Measurements from ENCODE around the gene MRPS6.

MRPS6 gene

GRCh38 chr21:34174470-34174869 lies 101.1 kb downstream of the MRPS6 start:
- in situ Hi-C loops (cut with MboI; ENCODE audit: low sequenced_read_pairs), result no loop called here
- DNase-seq (ENCODE audit: low spot score in 2 of 2), result no peak
- Histone ChIP-seq H3K4me1 (peaks cover 4% of the 10 kb centered on the region), H3K36me3 (replicated peaks) (no peaks in the 10 kb centered on the region), H3K9me3 (no peaks in the 10 kb centered on the region), H3K27me3 (ENCODE audit: low read depth) (no peaks in the 10 kb centered on the region), H3K4me3 (no peak overlapping the region)

GRCh38 chr21:34176448-34176847 lies 103.1 kb downstream of the MRPS6 start:
- in situ Hi-C loops (cut with MboI; ENCODE audit: low sequenced_read_pairs), result no loop called here
- Histone ChIP-seq H3K36me3 (replicated peaks) (no peaks in the 10 kb centered on the region), H3K27me3 (ENCODE audit: low read depth) (no peaks in the 10 kb centered on the region), H3K4me1 (peaks cover 9% of the 10 kb centered on the region), H3K4me3 (no peak overlapping the region), H3K9me3 (no peaks in the 10 kb centered on the region)
- no peak for DNase-seq (ENCODE audit: low spot score in 2 of 2)

DNA sequence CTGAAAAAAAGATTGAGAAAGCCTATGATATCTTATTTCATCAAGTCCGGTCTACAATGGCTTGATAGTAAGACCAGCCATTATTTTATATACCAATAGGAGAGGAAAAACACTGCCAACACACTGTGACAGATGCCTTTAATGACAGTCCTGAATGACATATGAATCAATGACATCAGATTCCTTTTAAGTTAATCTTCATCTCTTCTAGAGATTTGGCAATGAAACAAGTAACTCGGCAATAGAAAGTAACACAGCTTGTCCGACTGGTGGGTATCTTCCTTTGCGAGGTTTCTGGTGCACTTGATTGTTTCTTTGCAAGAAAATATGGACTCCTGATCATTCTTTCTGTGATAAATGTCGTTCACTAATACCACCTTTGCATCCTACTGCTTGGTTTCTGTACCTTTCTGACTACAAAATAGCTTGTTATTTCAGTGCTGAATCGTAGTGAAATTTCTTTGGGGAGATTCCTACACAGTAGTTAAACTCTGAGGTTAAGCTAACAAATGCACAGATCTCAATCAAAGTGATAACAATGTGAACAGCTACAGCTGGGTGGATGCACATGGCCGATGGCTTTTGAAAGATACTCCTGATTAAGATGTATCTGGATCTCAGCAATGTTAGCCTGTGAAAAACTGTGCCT lies 104.7 kb downstream of the MRPS6 start:
- H3K9me3 ChIP-seq, result no peaks in the 10 kb centered on the region
- no peak overlapping the region for H3K4me3 ChIP-seq
- H3K27me3 ChIP-seq (ENCODE audit: low read depth), result no peaks in the 10 kb centered on the region
- in situ Hi-C loops (cut with MboI; ENCODE audit: low sequenced_read_pairs), result no loop called here
- H3K36me3 ChIP-seq (replicated peaks), result no peaks in the 10 kb centered on the region
- peaks cover 9% of the 10 kb centered on the region for H3K4me1 ChIP-seq
- no peak for DNase-seq (ENCODE audit: low spot score in 2 of 2)

GRCh38 chr21:34179204-34179935 lies 106.0 kb downstream of the MRPS6 start:
- no peak overlapping the region for H3K4me3 ChIP-seq
- H3K9me3 ChIP-seq, result no peaks in the 10 kb centered on the region
- H3K4me1 ChIP-seq, result peaks cover 9% of the 10 kb centered on the region
- in situ Hi-C loops (cut with MboI; ENCODE audit: low sequenced_read_pairs), result no loop called here
- H3K27me3 ChIP-seq (ENCODE audit: low read depth), result no peaks in the 10 kb centered on the region
- peak; percentile 11 to 36 for DNase-seq (ENCODE audit: low spot score in 2 of 2)
- no peaks in the 10 kb centered on the region for H3K36me3 ChIP-seq (replicated peaks)

- no peak for DNase-seq (ENCODE audit: low spot score in 2 of 2)
- H3K9me3 ChIP-seq, result no peaks in the 10 kb centered on the region
- no peaks in the 10 kb centered on the region for H3K27me3 ChIP-seq (ENCODE audit: low read depth)
- H3K4me3 ChIP-seq, result no peak overlapping the region
- in situ Hi-C loops (cut with MboI; ENCODE audit: low sequenced_read_pairs), result no loop called here
- H3K4me1 ChIP-seq, result peaks cover 9% of the 10 kb centered on the region
- no peaks in the 10 kb centered on the region for H3K36me3 ChIP-seq (replicated peaks)
Measured at GRCh38 chr21:34180407-34180806, 107.0 kb downstream of the MRPS6 start.

DNA sequence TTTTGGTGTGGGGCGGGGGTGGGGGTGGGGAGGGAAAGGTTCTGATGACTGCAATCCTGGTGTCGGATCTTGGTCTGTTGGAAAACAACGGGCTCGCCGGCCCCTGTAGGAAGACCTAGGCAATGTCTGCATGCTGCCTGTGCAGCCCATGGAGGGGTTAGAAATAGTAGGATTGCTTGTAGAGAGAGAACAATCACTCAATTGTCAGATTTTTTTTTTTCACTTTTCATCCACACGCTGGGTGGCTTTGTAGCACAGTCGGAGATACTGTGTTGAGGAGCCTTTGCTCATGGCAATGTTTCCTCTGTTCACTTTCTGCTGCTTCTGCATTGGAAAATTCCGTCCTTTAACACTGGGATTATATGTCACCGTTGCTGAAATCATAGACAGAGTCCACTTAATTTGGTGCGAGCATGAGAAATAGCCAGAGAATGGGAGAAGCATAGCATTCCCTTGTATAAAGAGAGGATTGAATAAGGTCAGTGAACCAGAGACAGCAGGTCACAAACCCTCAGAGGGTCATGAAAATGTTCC lies 107.5 kb downstream of the MRPS6 start:
- DNase-seq (ENCODE audit: low spot score in 2 of 2), result no peak
- in situ Hi-C loops (cut with MboI; ENCODE audit: low sequenced_read_pairs), result no loop called here
- H3K4me1 ChIP-seq, result peaks cover 9% of the 10 kb centered on the region
- no peaks in the 10 kb centered on the region for H3K36me3 ChIP-seq (replicated peaks)
- no peak overlapping the region for H3K4me3 ChIP-seq
- no peaks in the 10 kb centered on the region for H3K9me3 ChIP-seq
- no peaks in the 10 kb centered on the region for H3K27me3 ChIP-seq (ENCODE audit: low read depth)

DNA sequence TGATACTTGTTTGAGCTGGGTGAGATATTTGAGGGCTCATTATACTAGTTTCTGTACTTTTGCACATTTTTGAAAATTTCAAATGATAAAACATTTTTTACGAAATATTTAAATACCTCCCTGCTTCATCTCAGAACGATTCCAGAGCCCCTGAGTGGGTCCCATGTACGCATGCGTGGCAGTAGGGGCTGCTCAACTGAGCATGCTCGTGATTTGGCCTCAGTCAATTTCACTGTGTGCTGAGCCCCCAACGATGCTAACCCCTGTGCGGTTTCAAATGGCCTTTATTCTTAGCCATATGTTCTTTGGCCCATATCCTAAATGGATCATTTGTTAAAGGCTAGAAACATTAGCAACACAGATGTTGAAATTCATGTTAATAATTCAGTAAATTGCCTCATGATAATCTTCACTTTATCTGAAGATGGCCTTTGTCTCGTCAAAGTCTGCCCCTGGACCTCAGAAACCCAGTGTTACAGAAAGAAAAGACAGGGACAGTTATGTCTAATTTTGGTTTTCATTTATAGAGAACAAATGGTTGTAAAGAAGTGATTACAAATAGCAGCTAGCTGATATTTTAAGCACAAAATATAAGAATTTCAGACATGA lies 108.2 kb downstream of the MRPS6 start:
- in situ Hi-C loops (cut with MboI; ENCODE audit: low sequenced_read_pairs), result no loop called here
- no peaks in the 10 kb centered on the region for H3K9me3 ChIP-seq
- no peaks in the 10 kb centered on the region for H3K36me3 ChIP-seq (replicated peaks)
- no peak overlapping the region for H3K4me3 ChIP-seq
- no peak for DNase-seq (ENCODE audit: low spot score in 2 of 2)
- peaks cover 9% of the 10 kb centered on the region for H3K4me1 ChIP-seq
- no peaks in the 10 kb centered on the region for H3K27me3 ChIP-seq (ENCODE audit: low read depth)

DNA sequence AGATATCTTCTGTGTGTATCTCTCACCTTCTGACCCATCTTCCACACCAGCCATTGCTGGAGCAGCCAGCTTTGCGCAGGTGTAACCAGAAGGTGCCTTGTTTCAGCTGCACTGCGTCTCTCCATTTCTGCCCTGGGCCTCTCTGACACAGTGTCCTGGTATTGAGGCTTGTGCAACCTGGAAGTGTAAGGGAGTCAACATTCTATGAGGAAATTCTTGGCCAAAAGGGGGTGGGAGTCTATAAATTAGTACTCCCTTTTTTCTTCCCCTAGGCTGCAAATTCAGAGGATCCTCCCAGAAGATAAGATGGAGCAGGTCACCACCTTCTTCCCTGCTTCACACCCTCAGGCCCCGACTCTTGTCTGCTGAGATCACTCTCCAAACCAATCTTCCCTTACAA lies 109.1 kb downstream of the MRPS6 start:
- Histone ChIP-seq H3K36me3 (replicated peaks) (no peaks in the 10 kb centered on the region), H3K4me3 (no peak overlapping the region), H3K27me3 (ENCODE audit: low read depth) (no peaks in the 10 kb centered on the region), H3K4me1 (peaks cover 9% of the 10 kb centered on the region), H3K9me3 (no peaks in the 10 kb centered on the region)
- in situ Hi-C loops (cut with MboI; ENCODE audit: low sequenced_read_pairs), result no loop called here
- no peak for DNase-seq (ENCODE audit: low spot score in 2 of 2)

DNA sequence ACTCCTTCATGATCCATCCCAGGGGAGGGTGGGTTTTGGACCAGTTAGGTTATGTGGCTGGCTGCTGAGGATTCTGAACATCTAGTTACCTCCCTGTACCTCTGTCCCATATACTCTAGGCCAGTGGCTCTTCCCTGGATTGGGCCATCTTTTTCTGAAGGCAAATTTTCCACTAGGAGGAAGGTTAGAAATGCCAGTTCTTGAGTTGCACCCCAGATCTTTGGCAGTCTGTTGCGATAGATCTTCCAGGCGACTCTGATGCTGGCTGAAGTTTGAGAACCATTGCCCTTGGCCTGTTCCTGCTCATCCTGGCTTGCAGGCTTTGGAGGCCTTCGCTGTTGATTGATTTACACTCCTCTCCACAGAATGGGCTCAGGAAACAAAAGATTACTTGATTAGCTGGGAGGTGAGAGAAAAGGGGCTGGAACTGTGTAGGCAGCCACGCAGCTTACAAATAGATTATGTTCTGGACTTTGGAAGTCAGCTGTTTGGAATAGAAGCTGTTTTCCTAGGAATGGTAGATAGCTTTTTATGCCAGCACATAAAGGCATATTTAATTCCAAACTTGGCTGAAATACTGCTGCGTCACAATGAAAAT lies 110.1 kb downstream of the MRPS6 start:
- DNase-seq (ENCODE audit: low spot score in 2 of 2), result no peak
- Histone ChIP-seq H3K36me3 (replicated peaks) (no peaks in the 10 kb centered on the region), H3K9me3 (no peaks in the 10 kb centered on the region), H3K4me1 (peaks cover 9% of the 10 kb centered on the region), H3K4me3 (no peak overlapping the region), H3K27me3 (ENCODE audit: low read depth) (no peaks in the 10 kb centered on the region)
- in situ Hi-C loops (cut with MboI; ENCODE audit: low sequenced_read_pairs), result no loop called here

GRCh38 chr21:34184232-34184631 lies 110.9 kb downstream of the MRPS6 start:
- Histone ChIP-seq H3K9me3 (no peaks in the 10 kb centered on the region), H3K4me1 (peaks cover 5% of the 10 kb centered on the region), H3K4me3 (no peak overlapping the region), H3K27me3 (ENCODE audit: low read depth) (no peaks in the 10 kb centered on the region), H3K36me3 (replicated peaks) (no peaks in the 10 kb centered on the region)
- no peak for DNase-seq (ENCODE audit: low spot score in 2 of 2)
- in situ Hi-C loops (cut with MboI; ENCODE audit: low sequenced_read_pairs), result no loop called here

DNA sequence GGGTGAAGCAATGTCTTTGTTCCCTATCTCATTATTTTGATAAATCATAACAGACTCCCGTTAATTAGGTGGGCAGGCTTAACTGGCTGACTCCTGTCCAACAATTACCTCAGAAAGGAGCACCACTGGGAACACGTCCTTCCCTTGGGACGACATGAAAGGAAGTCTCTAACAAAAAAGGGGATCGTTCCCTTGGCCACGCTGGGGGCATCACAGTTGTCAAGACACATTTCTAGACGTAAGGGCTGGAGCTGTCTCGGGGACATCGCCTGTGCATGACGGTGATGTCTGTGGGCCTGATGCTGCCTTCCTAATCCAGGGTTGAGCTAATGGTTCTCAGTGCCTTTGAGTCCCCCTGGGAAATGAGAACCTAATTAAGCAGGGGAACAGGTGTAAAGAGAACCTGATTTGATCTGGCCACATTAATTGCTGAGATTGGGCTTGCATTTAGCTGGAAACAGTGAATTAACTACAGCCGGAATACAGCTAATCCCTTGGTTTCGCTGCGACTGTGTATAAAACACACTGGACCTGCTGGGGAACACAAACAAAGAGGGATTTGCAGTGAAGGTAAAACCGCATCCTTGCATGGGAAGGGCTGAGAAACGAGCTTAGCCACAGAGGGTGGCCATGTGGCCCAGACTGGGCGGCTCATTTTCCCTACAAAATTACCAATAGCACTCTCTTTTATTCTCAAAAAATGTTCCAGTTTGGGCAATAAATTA lies 111.8 kb downstream of the MRPS6 start:
- Histone ChIP-seq H3K4me3 (no peak overlapping the region), H3K27me3 (ENCODE audit: low read depth) (no peaks in the 10 kb centered on the region), H3K4me1 (no peaks in the 10 kb centered on the region), H3K36me3 (replicated peaks) (no peaks in the 10 kb centered on the region), H3K9me3 (no peaks in the 10 kb centered on the region)
- DNase-seq (ENCODE audit: low spot score in 2 of 2), result no peak
- in situ Hi-C loops (cut with MboI; ENCODE audit: low sequenced_read_pairs), result no loop called here

GRCh38 chr21:34186109-34186719 lies 112.8 kb downstream of the MRPS6 start:
- in situ Hi-C loops (cut with MboI; ENCODE audit: low sequenced_read_pairs), result no loop called here
- DNase-seq (ENCODE audit: low spot score in 2 of 2), result no peak
- H3K9me3 ChIP-seq, result no peaks in the 10 kb centered on the region
- no peaks in the 10 kb centered on the region for H3K4me1 ChIP-seq
- no peak overlapping the region for H3K4me3 ChIP-seq
- H3K36me3 ChIP-seq (replicated peaks), result no peaks in the 10 kb centered on the region
- no peaks in the 10 kb centered on the region for H3K27me3 ChIP-seq (ENCODE audit: low read depth)

DNA sequence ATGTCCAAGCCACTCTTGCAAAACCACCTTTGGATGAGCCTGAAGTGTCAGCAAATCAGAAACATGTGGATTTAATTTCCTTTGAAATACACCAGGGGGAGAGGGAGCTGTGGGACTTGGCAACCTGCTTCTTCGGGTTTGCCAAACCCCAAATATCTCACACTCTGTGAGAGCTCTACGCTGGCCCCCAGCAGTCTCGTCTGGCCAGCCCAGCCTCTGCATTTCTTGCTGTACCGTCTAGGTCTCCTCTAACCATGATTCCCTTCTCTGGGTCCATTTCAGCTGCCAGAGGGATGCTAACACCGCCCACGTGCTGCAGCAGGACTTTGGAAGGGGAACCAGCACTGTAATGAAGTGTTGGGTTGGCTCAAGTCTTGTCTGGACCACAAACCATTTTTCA lies 114.6 kb downstream of the MRPS6 start:
- in situ Hi-C loops (cut with MboI; ENCODE audit: low sequenced_read_pairs), result no loop called here
- Histone ChIP-seq H3K9me3 (no peaks in the 10 kb centered on the region), H3K4me1 (no peaks in the 10 kb centered on the region), H3K36me3 (replicated peaks) (no peaks in the 10 kb centered on the region), H3K27me3 (ENCODE audit: low read depth) (no peaks in the 10 kb centered on the region), H3K4me3 (no peak overlapping the region)
- no peak for DNase-seq (ENCODE audit: low spot score in 2 of 2)
